Ishikawa (cell line): ENCODE measurements around the gene MCM9.

Source experiments
- CEBPB ChIP-seq: IDR thresholded peaks from 2 replicates; pipeline ENCODE4 v1.6.1; 2012
- CREB1 ChIP-seq: IDR thresholded peaks from 2 replicates; pipeline ENCODE4 v1.6.1; 2012; ENCODE audit warnings: low read depth
- EGR1 ChIP-seq: IDR thresholded peaks from 2 replicates; pipeline ENCODE4 v1.6.1; 2012
- EP300 ChIP-seq: IDR thresholded peaks from 2 replicates; pipeline ENCODE4 v1.6.1; 2012; ENCODE audit warnings: borderline replicate concordance
- FOXM1 ChIP-seq: IDR thresholded peaks from 2 replicates; pipeline ENCODE4 v1.6.1; 2012; ENCODE audit warnings: low read depth, borderline replicate concordance
- MAX ChIP-seq: IDR thresholded peaks from 2 replicates; pipeline ENCODE4 v1.6.1; 2012
- NFIC ChIP-seq: IDR thresholded peaks from 2 replicates; pipeline ENCODE4 v1.6.1; 2012
- RAD21 ChIP-seq: IDR thresholded peaks from 2 replicates; pipeline ENCODE4 v1.6.1; 2012; ENCODE audit warnings: low read depth
- REST ChIP-seq: IDR thresholded peaks from 2 replicates; pipeline ENCODE4 v1.6.1; 2012; ENCODE audit warnings: low read depth, mild to moderate bottlenecking
- TAF1 ChIP-seq: IDR thresholded peaks from 2 replicates; pipeline ENCODE4 v1.6.1; 2012; ENCODE audit warnings: low read depth, mild to moderate bottlenecking
- TCF12 ChIP-seq: IDR thresholded peaks from 2 replicates; pipeline ENCODE4 v1.6.1; 2012; ENCODE audit warnings: low read depth
- TEAD4 ChIP-seq: IDR thresholded peaks from 2 replicates; pipeline ENCODE4 v1.6.1; 2012
- USF1 ChIP-seq: IDR thresholded peaks from 2 replicates; pipeline ENCODE4 v1.6.1; 2012
- YY1 ChIP-seq: IDR thresholded peaks from 2 replicates; pipeline ENCODE4 v1.6.1; 2012; ENCODE audit warnings: low read depth
- ZBTB7A ChIP-seq: IDR thresholded peaks from 2 replicates; pipeline ENCODE4 v1.6.1; 2012; ENCODE audit warnings: low read depth

Gene MCM9

GRCh38 chr6:118862443-118862842, 72.5 kb downstream of the MCM9 start:
- TF ChIP-seq NFIC (no peak), TEAD4 (no peak), TAF1 (no peak), EP300 (no peak), REST (no peak), TCF12 (no peak), RAD21 (no peak)

- TF ChIP-seq CREB1 = no peak
- no peak for TF ChIP-seq REST
- no peak for TF ChIP-seq RAD21
- TF ChIP-seq USF1 = no peak
- no peak for TF ChIP-seq TAF1
- TF ChIP-seq EGR1 = no peak
- no peak for TF ChIP-seq ZBTB7A
- no peak for TF ChIP-seq TCF12
- no peak for TF ChIP-seq EP300
- no peak for TF ChIP-seq CEBPB
- TF ChIP-seq MAX = no peak
- no peak for TF ChIP-seq FOXM1
- no peak for TF ChIP-seq YY1
- no peak for TF ChIP-seq NFIC
- TF ChIP-seq TEAD4 = no peak
These were observed 74.1 kb downstream of the MCM9 start for GRCh38 chr6:118860880-118861279.

- TF ChIP-seq TAF1 (no peak), CEBPB (no peak), FOXM1 (no peak), MAX (no peak), EP300 (no peak), USF1 (no peak), CREB1 (no peak), RAD21 (no peak), EGR1 (no peak), NFIC (no peak), REST (no peak), TCF12 (no peak), TEAD4 (no peak)
These were observed 74.6 kb downstream of the MCM9 start for GRCh38 chr6:118860363-118860762.

GRCh38 chr6:118859517-118860064, 75.4 kb downstream of the MCM9 start:
- TF ChIP-seq MAX = no peak

- TF ChIP-seq ZBTB7A (no peak), EGR1 (no peak), TEAD4 (no peak), EP300 (no peak), CREB1 (no peak), CEBPB (no peak), FOXM1 (no peak), MAX (no peak)
These were observed 78.7 kb downstream of the MCM9 start for GRCh38 chr6:118856301-118856700.
